Measurements from ENCODE around the gene IFT27.
A peak's percentile ranks its signal among the peaks of the same experiment; 100 is the strongest.

IFT27 gene

GRCh38 chr22:36771356-36772063 is 4.4 kb downstream of the IFT27 start:
- no peak for DNase-seq (ENCODE audit: low read depth)
- no peak overlapping the region for H3K4me3 ChIP-seq (replicated peaks; ENCODE audit: low read depth, low read length)
- TF ChIP-seq CTCF (IDR thresholded peaks at IDR 0.05; ENCODE audit: low read length, missing control alignments), result no peak

- H3K4me3 ChIP-seq (replicated peaks; ENCODE audit: low read depth, low read length), result no peak overlapping the region
- TF ChIP-seq CTCF (IDR thresholded peaks at IDR 0.05; ENCODE audit: low read length, missing control alignments), result no peak
- DNase-seq (ENCODE audit: low read depth), result peak; percentile 13
Measured at GRCh38 chr22:36770513-36771231, 5.2 kb downstream of the IFT27 start.

- DNase-seq (ENCODE audit: low read depth), result no peak
- no peak for TF ChIP-seq CTCF (IDR thresholded peaks at IDR 0.05; ENCODE audit: low read length, missing control alignments)
- H3K4me3 ChIP-seq (replicated peaks; ENCODE audit: low read depth, low read length), result no peak overlapping the region
Measured at GRCh38 chr22:36769541-36770512, 6.1 kb downstream of the IFT27 start.

GRCh38 chr22:36768616-36769015 is 7.3 kb downstream of the IFT27 start:
- DNase-seq (ENCODE audit: low read depth), result no peak
- no peak overlapping the region for H3K4me3 ChIP-seq (replicated peaks; ENCODE audit: low read depth, low read length)
- no peak for TF ChIP-seq CTCF (IDR thresholded peaks at IDR 0.05; ENCODE audit: low read length, missing control alignments)

GRCh38 chr22:36768141-36768540 is 7.8 kb downstream of the IFT27 start:
- no peak for DNase-seq (ENCODE audit: low read depth)
- TF ChIP-seq CTCF (IDR thresholded peaks at IDR 0.05; ENCODE audit: low read length, missing control alignments), result no peak
- H3K4me3 ChIP-seq (replicated peaks; ENCODE audit: low read depth, low read length), result no peak overlapping the region

GRCh38 chr22:36767035-36767775 is 8.7 kb downstream of the IFT27 start:
- no peak for TF ChIP-seq CTCF (IDR thresholded peaks at IDR 0.05; ENCODE audit: low read length, missing control alignments)

More at GRCh38 chr22:36767035-36767775, 8.7 kb downstream of the IFT27 start:
- no peak for DNase-seq (ENCODE audit: low read depth)
- no peak overlapping the region for H3K4me3 ChIP-seq (replicated peaks; ENCODE audit: low read depth, low read length)

Data from fibroblast of pulmonary artery (primary cell).